CD4-positive, alpha-beta T cell (primary cell): ENCODE results near the gene ATPAF2. TPM values are rescaled to one million over a fixed set of nuclear protein-coding genes. Genes with fewer than 3 reads are reported as not detected.

ENCODE experiments used
- ATAC-seq: fragments of 200-7000 bp; cut with Tn5 transposase; one replicate; pipeline ENCODE4 v1.10.0; 2022; ENCODE audit warnings: mild to moderate bottlenecking; ENCODE audit not compliant: poor library complexity
- CTCF ChIA-PET: fragments of 350-600 bp; sonication (Branson Sonifier 250); formaldehyde crosslinking; loops from one replicate; lab custom pipeline; 2021; ENCODE audit warnings: antibody characterized with exemption, inconsistent platforms; lab: Charles Lee
- POLR2A ChIA-PET: fragments of 350-600 bp; sonication (Branson Sonifier 250); formaldehyde crosslinking; loops from one replicate; lab custom pipeline; 2021; ENCODE audit warnings: antibody characterized with exemption, inconsistent platforms; lab: Charles Lee
- DNase-seq, 14 experiments: peaks; one replicate each; pipeline ENCODE4 v3.0.0-alpha.2; 2013 to 2020; ENCODE audit warnings: mixed read lengths in 2 of 14
- H3K27ac ChIP-seq, 2 donors: one replicate each; pipeline versions ENCODE4 v1.5.1 to v1.7.0; 2013; ENCODE audit warnings: low read length in 2 of 2, low read depth in 1 of 2, mild to moderate bottlenecking in 1 of 2
- H3K27me3 ChIP-seq, 2 experiments: 1 replicate in 1 of 2; 2 replicates in 1 of 2; pipeline versions ENCODE4 v1.6.1 to v1.7.0; 2013; ENCODE audit warnings: low read length in 2 of 2, control low read depth in 1 of 2, mild to moderate bottlenecking in 1 of 2, moderate library complexity in 1 of 2; ENCODE audit not compliant: insufficient read depth in 2 of 2, control insufficient read depth in 1 of 2
- H3K36me3 ChIP-seq: one replicate; pipeline ENCODE4 v1.6.1; 2013; ENCODE audit warnings: low read length, control low read depth; ENCODE audit not compliant: insufficient read depth
- H3K4me1 ChIP-seq: one replicate; pipeline ENCODE4 v1.6.1; 2013; ENCODE audit warnings: low read length, control low read depth; ENCODE audit not compliant: insufficient read depth
- H3K4me3 ChIP-seq: one replicate; pipeline ENCODE4 v1.5.1; 2013; ENCODE audit warnings: mild to moderate bottlenecking, low read length, moderate library complexity
- H3K9me3 ChIP-seq, 2 experiments: 1 replicate in 1 of 2; 2 replicates in 1 of 2; pipeline versions ENCODE4 v1.6.1 to v1.7.0; 2013; ENCODE audit warnings: low read length in 2 of 2, mild to moderate bottlenecking in 2 of 2, control low read depth in 1 of 2, moderate library complexity in 1 of 2; ENCODE audit not compliant: control insufficient read depth in 1 of 2, insufficient read depth in 1 of 2
- H3K27ac Mint-ChIP-seq: one replicate; pipeline ENCODE4 v1.8.0; 2020; ENCODE audit warnings: mixed read lengths
- H3K27me3 Mint-ChIP-seq: one replicate; pipeline ENCODE4 v1.8.0; 2021; ENCODE audit warnings: mixed read lengths
- H3K36me3 Mint-ChIP-seq: one replicate; pipeline ENCODE4 v1.8.0; 2021; ENCODE audit warnings: low read depth, mixed read lengths
- H3K4me1 Mint-ChIP-seq: one replicate; pipeline ENCODE4 v1.8.0; 2021; ENCODE audit warnings: low read depth, mixed read lengths
- H3K4me3 Mint-ChIP-seq: one replicate; pipeline ENCODE4 v1.8.0; 2020; ENCODE audit warnings: mild to moderate bottlenecking, mixed read lengths
- H3K9me3 Mint-ChIP-seq: one replicate; pipeline ENCODE4 v1.8.0; 2020; ENCODE audit warnings: mixed read lengths
- intact Hi-C, 2 experiments: fragments of 100-400 bp; cut with DNase I in 1 of 2; cut with micrococcal nuclease in 1 of 2; formaldehyde crosslinking; loops; one replicate each; pipeline versions ENCODE4 v1.15.1 to v1.9.0; 2023 to 2025; cut with DNase I, micrococcal nuclease
- polyA plus RNA-seq, 2 donors: library from polyadenylated mRNA; unstranded; fragments of 120-200 nt; gene quantifications; one replicate each; pipeline ENCODE4 v1.2.1, GENCODE V29; 2013
- total RNA-seq, 174 experiments: library from RNA in 2 of 174; stranded (reverse) in 2 of 174; gene quantifications; one replicate each; pipeline ENCODE4 v1.2.3 and lab custom pipeline; 2021 to 2026
- TF ChIP-seq, protein P1 (sequence below): fragments of 200-600 bp; IDR thresholded peaks from one replicate; pipeline ENCODE4 v1.8.0; 2022; ENCODE audit warnings: antibody characterized with exemption, mild to moderate bottlenecking

ATPAF2 gene
- total RNA-seq, result 10 to 100 TPM; 20.8 to 21.9 TPM
- 15.1 TPM for polyA plus RNA-seq (2013, experiment 1 of 2)
- polyA plus RNA-seq (2013, experiment 2 of 2), result 16.8 TPM
- 8.6 to 23.3 (median 13.8) reads per million in 172 experiments for total RNA-seq (lab: John Stamatoyannopoulos, UW)

DNA sequence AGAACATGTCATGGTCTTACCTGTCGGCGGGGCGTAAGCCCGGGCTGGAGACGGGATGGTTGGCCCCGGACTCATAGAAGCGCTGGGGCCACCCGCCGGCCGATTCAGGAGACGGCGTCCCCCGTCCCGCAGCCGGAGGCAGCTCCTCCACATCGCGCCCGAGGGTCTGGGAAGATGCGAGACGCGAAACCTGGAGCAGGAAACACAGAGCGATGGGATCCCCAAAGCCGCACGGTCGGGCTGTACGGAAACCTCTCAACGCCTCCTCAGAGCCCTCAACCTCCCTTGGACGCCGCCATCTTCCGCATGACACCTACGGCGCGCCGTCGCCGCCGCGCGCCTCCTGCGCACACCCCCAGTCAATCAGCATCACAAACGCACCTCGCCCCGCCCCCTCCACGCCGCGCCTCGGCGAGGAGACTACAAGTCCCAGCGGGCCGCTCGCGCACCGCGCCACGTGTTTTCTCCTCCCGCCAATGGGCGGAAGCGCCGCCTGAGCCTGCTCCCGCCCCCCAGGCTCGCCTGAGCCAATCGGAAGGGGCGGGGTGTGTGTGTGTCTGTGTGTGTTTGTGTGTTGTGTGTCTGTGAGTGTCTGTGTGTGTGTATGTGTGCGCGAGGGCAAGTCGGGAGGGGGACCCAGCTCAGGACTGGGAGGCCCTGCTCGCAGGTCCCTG is at the start of gene ATPAF2, which contains the start of gene GID4:
Gene ATPAF2 (minus strand): TSS at position 308 of the 674 bp plus-strand sequence. CDS start 155 bp downstream, at position 153.
Gene GID4 (plus strand): TSS at position 548 of the 674 bp plus-strand sequence. CDS start 57 bp downstream, at position 605.
- peak within 1 kb of the TSS; percentile 72 to 74 for H3K27ac ChIP-seq
- Mint-ChIP-seq H3K27me3 (no peaks in the 10 kb centered on the region), H3K27ac (peak within 1 kb of the TSS; percentile 91), H3K4me3 (peak within 1 kb of the TSS; percentile 100), H3K4me1 (peaks cover 54% of the 10 kb centered on the region), H3K36me3 (peaks cover 11% of the 10 kb centered on the region), H3K9me3 (no peaks in the 10 kb centered on the region)
- CTCF ChIA-PET, result no interaction called here
- no peaks in the 10 kb centered on the region for H3K27me3 ChIP-seq
- intact Hi-C loops, result loop anchor here (1.0 to 10.0 kb wide), 9 partner anchors 50 to 996 kb away; partner anchors contain the start of genes DRC3 (in 2 of the 2), TOM1L2 (in 2 of the 2), ALKBH5 (in 1 of the 2) and MED9 (in 1 of the 2)
- POLR2A ChIA-PET, result interaction anchor here (0.6 to 2.8 kb wide), 2 partner anchors 10 to 66 kb away, joined by 3 to 8 read pairs; partner anchors contain the start of genes DRC3 and TOM1L2
- peaks cover 34% of the 10 kb centered on the region for H3K4me1 ChIP-seq
- no peaks in the 10 kb centered on the region for H3K9me3 ChIP-seq
- DNase-seq, result peak; percentile 99 to 100 (median 100)
- TF ChIP-seq, protein P1, sequence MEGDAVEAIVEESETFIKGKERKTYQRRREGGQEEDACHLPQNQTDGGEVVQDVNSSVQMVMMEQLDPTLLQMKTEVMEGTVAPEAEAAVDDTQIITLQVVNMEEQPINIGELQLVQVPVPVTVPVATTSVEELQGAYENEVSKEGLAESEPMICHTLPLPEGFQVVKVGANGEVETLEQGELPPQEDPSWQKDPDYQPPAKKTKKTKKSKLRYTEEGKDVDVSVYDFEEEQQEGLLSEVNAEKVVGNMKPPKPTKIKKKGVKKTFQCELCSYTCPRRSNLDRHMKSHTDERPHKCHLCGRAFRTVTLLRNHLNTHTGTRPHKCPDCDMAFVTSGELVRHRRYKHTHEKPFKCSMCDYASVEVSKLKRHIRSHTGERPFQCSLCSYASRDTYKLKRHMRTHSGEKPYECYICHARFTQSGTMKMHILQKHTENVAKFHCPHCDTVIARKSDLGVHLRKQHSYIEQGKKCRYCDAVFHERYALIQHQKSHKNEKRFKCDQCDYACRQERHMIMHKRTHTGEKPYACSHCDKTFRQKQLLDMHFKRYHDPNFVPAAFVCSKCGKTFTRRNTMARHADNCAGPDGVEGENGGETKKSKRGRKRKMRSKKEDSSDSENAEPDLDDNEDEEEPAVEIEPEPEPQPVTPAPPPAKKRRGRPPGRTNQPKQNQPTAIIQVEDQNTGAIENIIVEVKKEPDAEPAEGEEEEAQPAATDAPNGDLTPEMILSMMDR, result no peak
- no peaks in the 10 kb centered on the region for H3K36me3 ChIP-seq
- peak within 1 kb of the TSS; percentile 93 for H3K4me3 ChIP-seq
- ATAC-seq, result peak; percentile 91

GRCh38 chr17:18087610-18088491 is 48.9 kb upstream of the ATPAF2 start, which contains the start of gene DRG2:
DRG2 (plus strand) TSS chr17:18087948; CDS start chr17:18088024, 76 bp downstream.
- no peaks in the 10 kb centered on the region for H3K27me3 ChIP-seq
- DNase-seq (peak; percentile 79 to 94 (median 84)), ATAC-seq (peak; percentile 92)
- intact Hi-C loops, result loop anchor here (1.0 to 5.0 kb wide), 6 partner anchors 49 to 806 kb away; partner anchors contain the start of genes ALKBH5 (in 1 of the 2), ATPAF2 (in 1 of the 2), COPS3 (in 1 of the 2) and DRC3 (in 1 of the 2)
- peak within 1 kb of the TSS; percentile 80 for H3K27ac ChIP-seq
- TF ChIP-seq, protein P1, result no peak
- ChIA-PET CTCF (no interaction called here), POLR2A (interaction anchor here (0.6 to 1.5 kb wide), 6 partner anchors 11 to 496 kb away, joined by 3 to 4 read pairs (median 3); partner anchors contain the start of genes ALKBH5, PEMT and TOP3A)
- Mint-ChIP-seq H3K36me3 (peaks cover 27% of the 10 kb centered on the region), H3K4me1 (peaks cover 32% of the 10 kb centered on the region), H3K27ac (peak within 1 kb of the TSS; percentile 97), H3K4me3 (peak within 1 kb of the TSS; percentile 100), H3K27me3 (no peaks in the 10 kb centered on the region), H3K9me3 (no peaks in the 10 kb centered on the region)
- H3K36me3 ChIP-seq, result peaks cover 6% of the 10 kb centered on the region
- peaks cover 27% of the 10 kb centered on the region for H3K4me1 ChIP-seq
- peak within 1 kb of the TSS; percentile 79 for H3K4me3 ChIP-seq
- H3K9me3 ChIP-seq, result no peaks in the 10 kb centered on the region

DNA sequence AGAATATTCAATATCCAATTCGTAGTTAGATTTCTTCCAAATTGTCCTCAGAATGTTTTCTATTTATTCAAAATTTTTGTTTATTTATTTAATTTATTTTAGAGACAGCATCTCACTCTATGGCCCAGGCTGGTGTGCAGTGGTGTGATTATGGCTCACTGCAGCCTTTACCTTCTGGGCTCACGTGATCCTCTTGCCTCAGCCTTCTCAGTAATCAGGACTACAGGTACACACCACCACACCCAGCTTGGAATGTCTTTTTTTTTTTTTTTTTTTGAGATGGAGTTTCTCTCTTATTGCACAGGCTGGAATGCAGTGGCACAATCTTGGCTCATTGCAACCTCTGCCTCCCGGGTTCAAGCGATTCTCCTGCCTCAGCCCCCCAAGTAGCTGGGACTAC is 45.3 kb upstream of the ATPAF2 start:
- H3K27ac Mint-ChIP-seq, result no peak overlapping the region
- ChIA-PET CTCF (no interaction called here), POLR2A (no interaction called here)
- Histone ChIP-seq H3K4me3 (no peak overlapping the region), H3K27ac (no peak overlapping the region), H3K36me3 (no peaks in the 10 kb centered on the region), H3K4me1 (peaks cover 21% of the 10 kb centered on the region), H3K9me3 (no peaks in the 10 kb centered on the region), H3K27me3 (peaks cover 0 to 2% of the 10 kb centered on the region in 2 experiments)
- no peak for DNase-seq
- ATAC-seq, result no peak
- no peaks in the 10 kb centered on the region for H3K9me3 Mint-ChIP-seq
- H3K27me3 Mint-ChIP-seq, result peaks cover 9% of the 10 kb centered on the region
- TF ChIP-seq, protein P1, result no peak
- H3K36me3 Mint-ChIP-seq, result peaks cover 10% of the 10 kb centered on the region
- intact Hi-C loops, result no loop called here
- H3K4me1 Mint-ChIP-seq, result peaks cover 25% of the 10 kb centered on the region
- no peak overlapping the region for H3K4me3 Mint-ChIP-seq
